Measurements from ENCODE around the gene CCM2.

The CCM2 gene

DNA sequence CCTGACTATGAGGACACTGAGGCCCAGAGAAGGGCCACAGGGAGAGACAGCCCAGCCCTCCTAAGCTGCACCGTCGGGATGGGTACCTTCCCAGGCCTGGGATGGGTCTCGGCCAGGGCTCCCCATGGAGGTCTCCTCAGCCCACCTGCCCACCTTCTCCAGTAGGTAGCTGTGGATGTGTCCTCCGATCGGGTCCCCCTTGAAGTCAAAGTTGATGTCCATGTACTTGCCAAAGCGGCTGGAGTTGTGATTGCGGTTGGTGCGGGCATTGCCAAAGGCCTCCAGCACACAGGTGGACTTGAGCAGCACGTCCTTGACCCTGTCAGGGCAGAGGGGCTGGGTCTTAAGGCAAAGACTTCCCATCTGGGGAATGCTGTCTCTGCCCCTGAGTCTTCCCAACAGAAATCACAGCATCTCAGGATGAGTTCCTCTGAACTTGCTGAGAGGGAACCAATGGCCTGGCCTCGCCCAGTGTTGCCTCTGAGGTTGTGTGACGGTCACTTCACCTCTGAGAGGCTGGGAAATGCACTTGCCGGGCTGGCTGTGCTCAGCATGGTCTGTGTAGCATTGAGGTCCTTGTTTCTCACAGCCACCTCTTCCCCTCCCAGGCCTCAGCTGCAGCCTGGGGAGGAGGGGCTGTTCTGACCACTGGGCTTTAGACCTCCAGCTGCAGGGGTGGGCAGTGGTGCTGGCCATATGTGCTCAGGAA, 24.5 kb upstream of the CCM2 start:
- no peak for TF ChIP-seq CTCF (IDR thresholded peaks at IDR 0.05; ENCODE audit: low read depth, low read length)
- DNase-seq (ENCODE audit: extremely low read depth, low read depth) = no peak

GRCh38 chr7:44976040-44976745, 23.8 kb upstream of the CCM2 start:
- no peak for TF ChIP-seq CTCF (IDR thresholded peaks at IDR 0.05; ENCODE audit: low read depth, low read length)
- DNase-seq (ENCODE audit: extremely low read depth, low read depth) = no peak

- no peak for DNase-seq (ENCODE audit: extremely low read depth, low read depth)
- TF ChIP-seq CTCF (IDR thresholded peaks at IDR 0.05; ENCODE audit: low read depth, low read length) = no peak
Observed at GRCh38 chr7:44976746-44977196, 23.2 kb upstream of the CCM2 start.

DNA sequence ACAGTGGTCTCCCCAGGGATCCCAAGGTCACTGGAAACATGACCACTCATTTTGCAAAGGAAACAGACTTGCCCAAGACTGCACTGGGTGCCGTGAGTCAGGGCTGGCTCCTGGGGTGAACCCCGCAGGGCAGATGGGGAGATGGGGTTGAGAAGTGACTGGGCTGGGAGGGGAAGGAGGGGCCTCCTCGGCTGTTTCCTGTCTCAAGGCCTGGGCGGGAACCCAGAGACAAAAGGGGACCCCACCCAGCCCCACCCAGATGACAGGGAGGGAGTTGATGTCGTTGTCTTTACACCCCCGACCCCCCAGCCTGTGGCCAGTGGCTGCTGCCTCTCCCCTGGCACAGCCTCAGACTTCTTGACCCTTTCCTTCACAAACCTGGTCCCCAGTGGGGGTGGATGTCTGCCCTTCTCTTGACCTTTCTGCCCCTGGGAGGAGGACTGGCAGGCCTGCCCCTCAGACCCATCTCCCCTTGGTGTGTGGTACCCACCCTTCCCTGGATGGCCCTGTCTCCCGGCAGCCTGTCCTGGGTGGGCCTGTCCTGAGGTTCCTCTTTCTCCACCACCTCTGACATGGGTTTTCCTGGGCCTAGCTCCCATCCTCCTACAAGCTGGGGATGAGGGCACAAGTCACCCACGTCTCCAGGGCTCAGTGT, 22.6 kb upstream of the CCM2 start:
- TF ChIP-seq CTCF (IDR thresholded peaks at IDR 0.05; ENCODE audit: low read depth, low read length) = no peak
- no peak for DNase-seq (ENCODE audit: extremely low read depth, low read depth)

GRCh38 chr7:44977959-44978335, 22.1 kb upstream of the CCM2 start:
- no peak for DNase-seq (ENCODE audit: extremely low read depth, low read depth)

DNA sequence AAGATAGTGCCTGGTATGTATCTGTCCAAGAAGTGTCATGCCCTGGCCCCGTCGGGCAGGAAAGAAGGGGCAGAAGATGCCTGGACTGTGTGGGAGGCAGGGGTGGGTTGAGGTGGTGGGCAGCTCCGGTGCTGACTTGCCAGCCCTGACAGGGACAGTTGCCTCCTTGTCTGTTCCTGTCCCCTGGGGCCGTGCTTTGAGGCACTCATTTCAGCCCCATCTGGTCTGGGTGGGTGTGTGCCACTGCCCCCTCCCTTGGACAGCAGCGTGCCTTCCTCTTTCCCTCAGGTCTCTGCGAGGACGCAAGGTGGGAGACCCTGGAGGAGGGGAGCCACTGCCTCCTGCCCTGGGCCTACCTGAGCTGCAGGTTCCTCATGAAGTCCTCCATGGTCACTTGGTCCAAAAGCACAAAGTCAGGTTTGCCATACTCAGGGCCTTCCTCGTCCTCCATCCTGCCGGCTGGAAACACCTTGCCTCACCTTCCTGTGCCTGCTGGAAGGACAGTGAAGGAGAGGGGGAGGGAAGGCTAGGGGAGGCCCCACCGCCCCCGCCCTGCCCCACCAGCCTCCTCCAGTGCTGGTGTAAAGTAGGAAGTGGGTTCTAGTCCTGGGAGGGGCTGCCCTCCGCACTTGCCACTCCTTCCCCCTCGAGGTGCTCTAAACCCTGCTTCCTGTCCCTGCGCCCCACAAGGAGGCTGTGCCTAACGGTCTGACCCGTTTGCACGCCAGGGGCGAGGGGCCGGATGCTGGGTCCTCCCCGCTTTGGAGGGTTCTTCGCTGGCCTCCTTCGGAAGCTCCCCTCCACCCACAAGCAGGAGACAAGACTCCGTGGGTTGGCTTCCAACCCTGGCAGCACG, 21.3 kb upstream of the CCM2 start, which contains the start of gene MYO1G:
Gene MYO1G (minus strand): TSS at position 505 of the 856 bp plus-strand sequence. CDS start 54 bp downstream, at position 451.
- no peak for TF ChIP-seq CTCF (IDR thresholded peaks at IDR 0.05; ENCODE audit: low read depth, low read length)
- no peak for DNase-seq (ENCODE audit: extremely low read depth, low read depth)

More at GRCh38 chr7:44977959-44978335, 22.1 kb upstream of the CCM2 start:
- no peak for TF ChIP-seq CTCF (IDR thresholded peaks at IDR 0.05; ENCODE audit: low read depth, low read length)

All from AG09319 (cell line).